ENCODE data around the gene GMEB2.

DNA sequence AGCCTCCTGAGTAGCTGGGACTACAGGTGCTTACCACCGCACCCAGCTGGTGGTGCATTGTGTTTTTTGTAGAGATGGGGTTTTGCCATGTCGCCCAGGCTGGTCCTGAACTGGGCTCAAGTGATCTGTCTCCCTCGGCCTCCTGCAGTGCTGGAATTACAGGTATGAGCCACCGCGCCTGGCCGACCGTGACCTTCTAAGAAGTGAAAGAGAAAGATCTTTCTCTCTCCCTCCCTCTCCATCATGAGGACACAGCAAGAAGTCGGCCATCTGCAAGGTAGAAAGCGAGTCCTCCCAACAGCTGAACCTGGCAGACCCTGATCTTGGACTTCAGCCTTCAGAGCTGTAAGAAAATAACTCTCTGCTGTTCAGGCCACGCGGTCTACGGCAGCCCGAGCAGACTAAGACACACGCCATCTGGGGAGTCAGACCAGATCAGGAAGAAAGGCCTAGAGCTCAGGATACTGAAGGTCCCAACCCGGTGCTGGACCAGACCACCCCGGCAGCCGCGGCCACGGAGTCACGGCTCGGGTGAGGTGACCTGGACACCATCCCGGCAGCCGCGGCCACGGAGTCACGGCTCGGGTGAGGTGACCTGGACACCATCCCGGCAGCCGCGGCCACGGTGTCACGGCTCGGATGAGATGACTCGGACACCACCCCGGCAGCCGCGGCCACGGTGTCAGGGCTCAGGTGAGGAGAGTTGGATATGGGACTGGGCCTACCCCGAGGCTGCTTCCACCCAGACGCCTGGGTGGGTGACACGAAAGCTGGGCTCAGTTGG lies 9.6 kb downstream of the GMEB2 start:
- TF ChIP-seq, protein P1, sequence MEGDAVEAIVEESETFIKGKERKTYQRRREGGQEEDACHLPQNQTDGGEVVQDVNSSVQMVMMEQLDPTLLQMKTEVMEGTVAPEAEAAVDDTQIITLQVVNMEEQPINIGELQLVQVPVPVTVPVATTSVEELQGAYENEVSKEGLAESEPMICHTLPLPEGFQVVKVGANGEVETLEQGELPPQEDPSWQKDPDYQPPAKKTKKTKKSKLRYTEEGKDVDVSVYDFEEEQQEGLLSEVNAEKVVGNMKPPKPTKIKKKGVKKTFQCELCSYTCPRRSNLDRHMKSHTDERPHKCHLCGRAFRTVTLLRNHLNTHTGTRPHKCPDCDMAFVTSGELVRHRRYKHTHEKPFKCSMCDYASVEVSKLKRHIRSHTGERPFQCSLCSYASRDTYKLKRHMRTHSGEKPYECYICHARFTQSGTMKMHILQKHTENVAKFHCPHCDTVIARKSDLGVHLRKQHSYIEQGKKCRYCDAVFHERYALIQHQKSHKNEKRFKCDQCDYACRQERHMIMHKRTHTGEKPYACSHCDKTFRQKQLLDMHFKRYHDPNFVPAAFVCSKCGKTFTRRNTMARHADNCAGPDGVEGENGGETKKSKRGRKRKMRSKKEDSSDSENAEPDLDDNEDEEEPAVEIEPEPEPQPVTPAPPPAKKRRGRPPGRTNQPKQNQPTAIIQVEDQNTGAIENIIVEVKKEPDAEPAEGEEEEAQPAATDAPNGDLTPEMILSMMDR (IDR thresholded peaks at IDR 0.05) = no peak
- no peak for TF ChIP-seq EZH2phosphoT487 (IDR thresholded peaks at IDR 0.05; ENCODE audit: borderline replicate concordance, low read depth)
- TF ChIP-seq EP300 (IDR thresholded peaks at IDR 0.05; ENCODE audit: borderline replicate concordance in 1 of 2, low read depth in 1 of 2, low read length in 1 of 2) = no peak
- TF ChIP-seq RCOR1 (IDR thresholded peaks at IDR 0.05; ENCODE audit: low read length) = no peak
- no peak for TF ChIP-seq MEF2A (IDR thresholded peaks at IDR 0.05; ENCODE audit: borderline replicate concordance, low read depth)
- no peak for TF ChIP-seq YY1 (IDR thresholded peaks at IDR 0.05; ENCODE audit: low read depth)
- TF ChIP-seq NFIC (IDR thresholded peaks at IDR 0.05; ENCODE audit: borderline replicate concordance) = no peak
- TF ChIP-seq POLR2AphosphoS5 (IDR thresholded peaks at IDR 0.05; ENCODE audit: low read depth, low read length) = no peak
- TF ChIP-seq RAD21 (IDR thresholded peaks at IDR 0.05; ENCODE audit: low read length) = no peak
